H1 (cell line): ENCODE data around the gene RAVER2. TPM values are rescaled to one million over a fixed set of nuclear protein-coding genes. Genes with fewer than 3 reads are reported as not detected.

Experiments used
- CHD7 ChIP-seq: fragments of 300-600 bp; sonication (generic); IDR thresholded peaks from 2 replicates; pipeline ENCODE4 v1.7.1; 2012; ENCODE audit warnings: low read length, moderate library complexity, mild to moderate bottlenecking, inconsistent platforms; ENCODE audit not compliant: insufficient replicate concordance
- CTBP2 ChIP-seq: IDR thresholded peaks from 2 replicates; pipeline ENCODE4 v1.7.0; 2011; ENCODE audit warnings: borderline replicate concordance, mild to moderate bottlenecking, moderate library complexity, mixed read lengths, low read length; ENCODE audit not compliant: insufficient read depth, insufficient read length
- POLR2A ChIP-seq, 2 experiments: IDR thresholded peaks; 1 replicate in 1 of 2; 2 replicates in 1 of 2; pipeline ENCODE4 v1.6.1; 2011; ENCODE audit warnings: low read depth in 2 of 2, low read length in 2 of 2, mild to moderate bottlenecking in 2 of 2; ENCODE audit errors: control extremely low read depth in 1 of 2
- polyA plus RNA-seq, 7 experiments: library from polyadenylated mRNA; depleted of rRNA in 3 of 7; stranded (reverse) in 5 of 7; unstranded in 2 of 7; fragments of >200 nt in 5 of 7; fragments of 200-250 nt in 2 of 7; gene quantifications; 1 replicate in 5 of 7; 2 replicates in 1 of 7; 4 replicates in 1 of 7; pipeline versions ENCODE4 v1.2.1 to v1.2.3, GENCODE V29; 2011 to 2013; ENCODE audit warnings: missing spikeins in 2 of 7, mixed read lengths in 2 of 7
- total RNA-seq: library from RNA; stranded (reverse); fragmentation: NEBNext Ultra II Directional; extraction: Animal tissue kit (Norgen Biotek cat#: 25700); gene quantifications from 2 replicates; pipeline ENCODE4 v1.2.1, GENCODE V29; 2021

RAVER2 gene
- total and polyA plus RNA-seq, 2 of the 8 experiments (the other 6 are each of a cell fraction or from before 2014, with no cell fraction given) = 10.5 to 19.5 TPM

GRCh38 chr1:64743954-64744491, 852 bp upstream of the RAVER2 start (continued):
- TF ChIP-seq CHD7 = no peak
- no peak for TF ChIP-seq POLR2A (IDR thresholded peaks at IDR 0.05; ENCODE audit: control extremely low read depth in 1 of 2, low read depth in 2 of 2, low read length in 2 of 2)
- TF ChIP-seq CTBP2 = no peak
